HG03039 (cell line): ENCODE measurements around the gene IL2RA.
"Not testable (repeated sequence)": the region's sequence is repeated elsewhere in the genome, so short reads cannot be mapped to it uniquely, and the experiment has no call there.

ENCODE experiments used
- ATAC-seq: cut with Tn5 transposase; IDR thresholded peaks from one replicate; pipeline ENCODE4 v1.9.1; 2021; ENCODE audit warnings: mild to moderate bottlenecking, moderate library complexity; ENCODE audit not compliant: unreplicated experiment

The IL2RA gene

DNA sequence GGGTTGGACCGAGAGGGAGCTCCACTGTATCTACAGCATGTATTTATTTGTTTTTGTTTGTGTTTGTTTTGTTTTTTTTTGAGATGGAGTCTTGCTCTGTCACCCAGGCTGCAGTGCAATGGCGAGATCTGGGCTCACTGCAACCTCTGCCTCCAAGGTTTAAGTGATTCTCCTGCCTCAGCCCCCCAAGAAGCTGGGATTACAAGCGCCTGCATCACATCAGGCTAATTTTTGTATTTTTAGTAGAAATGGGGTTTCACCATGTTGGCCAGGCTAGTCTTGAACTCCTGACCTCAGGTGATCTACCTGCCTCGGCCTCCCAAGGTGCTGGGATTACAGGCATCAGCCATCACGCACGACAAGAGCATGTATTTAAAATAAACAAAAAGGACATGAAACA is 18.8 kb downstream of the IL2RA start:
- not testable (repeated sequence) for ATAC-seq

GRCh38 chr10:6040205-6040604 is 22.0 kb downstream of the IL2RA start:
- ATAC-seq = no peak

DNA sequence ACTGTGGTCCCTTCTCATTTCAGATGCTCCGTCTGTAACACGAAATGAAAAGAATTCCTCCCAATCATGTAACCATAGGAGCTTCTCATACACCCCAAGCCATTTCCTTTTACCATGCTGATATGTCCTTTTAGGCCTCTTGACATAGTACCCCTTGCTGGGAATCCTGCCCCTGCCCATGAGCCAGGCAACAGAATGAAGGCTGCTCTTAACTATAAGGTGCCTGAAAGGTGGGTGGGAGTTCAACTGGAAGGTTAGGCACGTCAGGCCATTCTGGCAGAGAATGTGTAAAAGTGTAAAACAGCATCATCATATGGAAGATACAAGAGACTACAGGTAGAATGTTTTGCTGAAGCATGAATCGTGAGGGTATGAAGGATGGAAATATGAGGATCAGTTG is 22.5 kb downstream of the IL2RA start:
- ATAC-seq = no peak

DNA sequence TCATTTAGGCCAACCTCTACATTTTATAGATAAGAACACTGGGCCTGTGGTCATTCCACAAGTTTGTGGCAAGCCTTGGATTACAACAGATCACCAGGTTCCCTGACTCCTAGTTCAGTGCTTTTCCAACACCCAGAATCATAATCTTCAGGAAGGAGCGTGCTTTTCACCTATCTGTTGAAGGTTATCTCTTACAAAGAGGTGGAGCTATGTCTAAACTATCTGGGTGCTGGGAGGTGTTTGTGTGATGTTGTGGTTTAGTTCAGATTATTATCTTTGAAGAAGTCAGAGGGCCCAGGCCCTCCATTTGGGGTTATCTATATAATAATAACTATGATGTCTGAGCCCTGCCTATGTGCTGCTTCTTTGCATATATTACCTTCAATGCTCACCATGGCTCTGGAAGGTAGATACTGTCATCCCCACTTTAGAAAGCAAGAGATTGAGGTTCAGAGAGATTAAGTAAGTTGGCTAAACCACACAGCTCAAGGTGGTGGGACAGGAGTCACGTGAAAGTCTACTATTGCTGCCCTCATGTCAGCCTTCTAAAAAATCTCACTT is 24.0 kb downstream of the IL2RA start:
- no peak for ATAC-seq

DNA sequence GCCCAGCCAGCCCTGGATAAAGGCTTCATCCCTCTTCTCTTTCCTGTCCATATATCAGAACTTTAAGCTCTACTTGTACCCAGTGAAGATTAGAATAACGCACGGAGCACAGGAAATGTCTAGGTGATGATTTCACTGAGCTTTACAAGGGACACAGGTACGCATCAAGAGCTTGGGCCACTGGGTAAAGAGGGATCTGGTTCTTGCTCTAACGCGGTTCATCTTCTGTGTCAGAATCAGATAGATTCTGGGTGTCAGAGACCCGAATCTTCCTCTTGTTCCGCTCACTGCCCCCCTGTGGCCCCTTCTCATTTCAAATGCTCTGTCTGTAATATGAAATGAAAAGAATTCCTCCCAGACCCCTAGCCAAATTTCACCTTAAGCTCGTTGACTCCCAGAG is 24.7 kb downstream of the IL2RA start:
- ATAC-seq = no peak

GRCh38 chr10:6036861-6037321 is 25.3 kb downstream of the IL2RA start:
- no peak for ATAC-seq

- no peak for ATAC-seq
Measured at GRCh38 chr10:6035931-6036575, 26.1 kb downstream of the IL2RA start.

- no peak for ATAC-seq
Measured at GRCh38 chr10:6035101-6035834, 26.9 kb downstream of the IL2RA start.

GRCh38 chr10:6034371-6034770 is 27.8 kb downstream of the IL2RA start:
- no peak for ATAC-seq

- ATAC-seq = no peak
Measured at GRCh38 chr10:6033954-6034353, 28.2 kb downstream of the IL2RA start.

GRCh38 chr10:6030940-6031339 is 31.2 kb downstream of the IL2RA start:
- no peak for ATAC-seq

DNA sequence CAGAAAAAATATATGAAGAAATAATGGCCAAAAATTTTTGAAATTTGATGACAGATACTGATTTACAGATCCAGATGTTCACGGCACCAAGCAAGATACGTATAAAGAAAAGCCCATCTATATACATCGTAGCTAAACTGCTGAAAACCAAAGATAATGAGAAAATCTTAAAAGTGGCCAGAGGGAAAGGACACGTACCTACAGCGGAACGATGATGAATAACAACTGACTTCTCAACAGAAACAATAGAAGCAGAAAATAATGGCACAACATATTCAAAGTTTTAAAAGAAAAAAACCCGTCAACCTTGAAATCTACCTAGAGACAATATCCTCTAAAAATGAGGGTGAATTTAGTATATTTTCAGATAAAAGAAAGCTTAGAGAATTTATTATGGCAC is 31.9 kb downstream of the IL2RA start:
- no peak for ATAC-seq

DNA sequence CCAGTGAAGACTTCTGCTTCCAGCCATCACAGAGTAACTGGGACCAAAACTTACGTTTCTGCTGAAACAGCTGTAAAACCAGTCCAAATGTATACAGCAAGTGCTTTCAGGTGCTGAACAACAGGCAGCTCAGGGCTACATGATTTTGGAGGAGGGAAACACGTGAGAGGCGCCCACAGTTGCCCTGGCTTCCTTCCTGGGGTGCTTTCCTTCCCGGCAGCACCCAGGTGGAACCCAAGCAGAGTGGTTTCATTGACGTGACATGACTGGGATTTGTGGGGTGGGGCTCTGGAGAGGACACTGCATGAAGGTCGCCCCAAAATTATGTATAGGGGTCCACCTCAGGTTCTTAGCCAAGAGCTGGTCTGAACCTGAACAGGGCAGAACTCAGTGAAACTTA is 34.2 kb downstream of the IL2RA start:
- no peak for ATAC-seq

DNA sequence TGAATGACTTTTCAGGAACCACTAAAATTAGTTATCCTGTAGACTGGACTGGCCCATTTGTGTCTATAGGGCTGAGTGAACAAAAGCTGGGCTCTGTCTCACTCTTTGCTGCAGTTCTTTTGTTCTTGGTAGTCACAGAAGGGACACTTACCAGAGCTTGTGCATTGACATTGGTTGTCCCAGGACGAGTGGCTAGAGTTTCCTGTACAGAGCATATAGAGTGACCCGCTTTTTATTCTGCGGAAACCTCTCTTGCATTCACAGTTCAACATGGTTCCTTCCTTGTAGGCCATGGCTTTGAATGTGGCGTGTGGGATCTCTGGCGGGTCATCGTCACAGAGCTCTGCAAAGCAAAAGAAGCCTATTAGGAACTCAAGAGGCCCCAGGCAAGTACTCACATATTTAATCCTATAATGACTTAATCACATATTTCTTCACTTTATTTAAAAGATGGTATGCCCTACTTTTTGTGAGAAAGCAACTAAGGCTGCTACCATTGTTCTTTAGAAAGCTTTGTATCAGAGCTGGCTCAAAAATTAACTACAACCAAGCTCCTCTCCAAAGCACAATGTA is 36.4 kb downstream of the IL2RA start:
- no peak for ATAC-seq

DNA sequence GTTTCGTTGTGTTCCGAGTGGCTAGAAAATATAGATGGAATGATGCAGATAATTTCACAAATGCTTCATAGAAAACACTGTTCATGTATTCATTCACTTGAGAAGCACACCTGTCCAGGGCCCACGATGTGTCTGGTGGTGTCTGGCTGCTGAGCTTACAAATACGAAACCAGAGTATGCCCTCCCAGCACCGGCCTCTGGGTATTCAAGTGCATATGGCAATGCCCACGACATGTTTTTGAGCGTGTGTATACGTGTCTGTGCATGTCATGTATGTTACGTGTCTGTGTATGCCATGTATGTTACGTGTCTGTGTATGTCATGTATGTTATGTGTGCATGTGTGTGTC is 37.9 kb downstream of the IL2RA start:
- ATAC-seq = no peak

DNA sequence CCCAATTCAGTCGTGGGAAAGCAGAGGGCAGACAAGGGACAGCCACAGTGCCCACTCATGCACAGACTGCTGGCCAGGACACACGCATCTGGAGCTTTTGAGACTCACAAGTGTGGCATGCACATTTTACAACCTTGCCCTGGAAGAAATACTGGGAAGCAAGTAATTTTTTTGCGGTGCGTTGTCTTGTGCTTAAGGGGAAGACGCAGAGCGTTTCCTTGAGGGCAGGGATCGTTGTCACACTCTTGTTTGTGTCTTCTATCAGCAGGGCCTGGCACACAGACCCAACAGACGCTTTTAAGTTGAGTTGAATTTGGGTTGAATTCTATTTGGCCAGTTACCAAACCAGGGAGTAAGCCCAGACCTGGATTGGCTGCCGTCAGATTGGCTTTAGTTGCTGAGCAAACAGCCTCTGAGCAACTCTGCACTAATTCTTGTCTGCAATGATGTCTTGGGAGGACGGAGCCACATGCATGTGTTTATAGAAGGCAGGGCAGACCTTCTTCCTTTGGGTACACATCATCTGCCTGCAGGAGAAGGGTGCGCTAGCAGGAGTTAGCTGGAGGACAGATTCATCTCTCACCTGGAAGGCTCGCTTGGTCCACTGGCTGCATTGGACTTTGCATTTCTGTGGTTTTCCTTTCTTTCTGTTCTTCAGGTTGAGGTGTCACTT is 38.4 kb downstream of the IL2RA start:
- no peak for ATAC-seq

GRCh38 chr10:6022660-6023059 is 39.5 kb downstream of the IL2RA start:
- ATAC-seq = no peak

DNA sequence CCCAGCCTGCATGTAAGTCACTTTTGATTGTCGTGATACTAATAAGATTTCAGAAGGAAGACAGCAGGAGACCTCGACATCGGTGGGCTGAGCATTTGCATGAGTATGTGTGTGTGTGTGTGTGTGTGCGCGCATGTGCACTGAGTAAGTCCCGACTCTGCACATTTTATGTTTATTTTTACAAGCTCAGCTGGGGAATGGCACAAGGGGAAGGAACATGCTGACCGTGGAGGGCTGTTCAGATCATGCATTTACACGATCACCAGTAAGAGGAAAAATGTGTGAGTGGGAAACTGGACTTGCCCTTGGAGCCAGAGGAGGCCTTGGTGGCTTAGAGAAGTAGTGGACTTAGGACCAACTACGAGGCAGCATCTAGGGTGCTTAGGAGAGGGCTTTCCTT is 41.3 kb downstream of the IL2RA start:
- no peak for ATAC-seq

DNA sequence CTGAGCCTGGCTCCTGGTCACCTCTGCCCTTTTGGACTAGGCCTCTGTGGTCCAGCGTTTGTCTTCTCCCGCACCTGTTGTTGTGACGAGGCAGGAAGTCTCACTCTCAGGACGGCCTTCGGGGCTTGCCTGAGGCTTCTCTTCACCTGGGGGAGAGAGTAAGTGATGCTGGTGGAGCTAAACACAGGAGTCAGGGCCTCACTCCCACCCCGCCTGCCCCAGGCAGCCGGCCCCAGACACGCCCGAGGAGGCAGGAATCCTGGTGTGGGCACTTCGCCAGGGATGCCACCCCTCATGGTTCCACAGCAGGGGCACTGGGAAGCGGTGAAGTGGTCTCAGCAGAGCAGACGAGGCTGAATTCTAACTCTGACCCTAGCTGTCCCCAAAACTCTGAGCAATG is 42.4 kb downstream of the IL2RA start:
- no peak for ATAC-seq

- ATAC-seq = no peak
Measured at GRCh38 chr10:6019010-6019782, 43.0 kb downstream of the IL2RA start.

DNA sequence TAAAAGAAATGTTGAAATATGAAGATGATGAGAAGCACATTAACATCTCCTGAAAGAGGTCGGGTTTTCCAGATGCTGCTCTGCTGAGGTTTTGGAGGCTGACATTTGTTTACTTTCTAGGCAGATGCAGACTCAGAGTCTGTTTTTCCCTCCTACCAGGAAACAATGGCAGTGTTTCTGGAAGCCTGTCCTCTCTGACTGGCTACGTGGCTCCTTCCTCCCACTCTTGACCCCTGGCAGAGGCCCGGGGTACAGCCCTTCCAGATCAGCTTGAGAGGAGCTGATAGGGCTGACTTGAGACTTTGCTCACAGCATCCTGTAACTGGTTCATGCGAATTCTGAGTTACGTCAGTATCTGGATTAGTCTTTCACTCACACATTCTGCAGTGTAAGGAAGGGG is 43.7 kb downstream of the IL2RA start:
- no peak for ATAC-seq
